ENCODE results near the gene CSF3R.
A peak's percentile ranks its signal among the peaks of the same experiment; 100 is the strongest.
"Not testable (repeated sequence)": the region's sequence is repeated elsewhere in the genome, so short reads cannot be mapped to it uniquely, and the experiment has no call there.

Gene CSF3R

GRCh38 chr1:36513676-36514473 is 31.2 kb upstream of the CSF3R start:
- in situ Hi-C loops (cut with MboI; ENCODE audit: low sequenced_read_pairs, unreplicated experiment) = no loop called here
- TF ChIP-seq CTCF (IDR thresholded peaks at IDR 0.05; ENCODE audit: borderline replicate concordance, control extremely low read depth, extremely low read depth, insufficient read depth, missing control alignments) = no peak
- peak; percentile 15 for DNase-seq (ENCODE audit: low spot score)

GRCh38 chr1:36512842-36513241 is 30.1 kb upstream of the CSF3R start:
- in situ Hi-C loops (cut with MboI; ENCODE audit: low sequenced_read_pairs, unreplicated experiment) = no loop called here
- DNase-seq (ENCODE audit: low spot score) = no peak
- no peak for TF ChIP-seq CTCF (IDR thresholded peaks at IDR 0.05; ENCODE audit: borderline replicate concordance, control extremely low read depth, extremely low read depth, insufficient read depth, missing control alignments)

GRCh38 chr1:36511804-36512798 is 29.4 kb upstream of the CSF3R start:
- no peak for TF ChIP-seq CTCF (IDR thresholded peaks at IDR 0.05; ENCODE audit: borderline replicate concordance, control extremely low read depth, extremely low read depth, insufficient read depth, missing control alignments)
- in situ Hi-C loops (cut with MboI; ENCODE audit: low sequenced_read_pairs, unreplicated experiment) = no loop called here
- DNase-seq (ENCODE audit: low spot score) = no peak

GRCh38 chr1:36511220-36511619 is 28.5 kb upstream of the CSF3R start:
- in situ Hi-C loops (cut with MboI; ENCODE audit: low sequenced_read_pairs, unreplicated experiment); DNase-seq (ENCODE audit: low spot score): not testable (repeated sequence)

- DNase-seq (ENCODE audit: low spot score) = no peak
- no peak for TF ChIP-seq CTCF (IDR thresholded peaks at IDR 0.05; ENCODE audit: borderline replicate concordance, control extremely low read depth, extremely low read depth, insufficient read depth, missing control alignments)
- in situ Hi-C loops (cut with MboI; ENCODE audit: low sequenced_read_pairs, unreplicated experiment) = no loop called here
These were observed 27.7 kb upstream of the CSF3R start for GRCh38 chr1:36510418-36510817.

GRCh38 chr1:36508257-36508656 is 25.5 kb upstream of the CSF3R start:
- no peak for DNase-seq (ENCODE audit: low spot score)
- in situ Hi-C loops (cut with MboI; ENCODE audit: low sequenced_read_pairs, unreplicated experiment) = no loop called here
- no peak for TF ChIP-seq CTCF (IDR thresholded peaks at IDR 0.05; ENCODE audit: borderline replicate concordance, control extremely low read depth, extremely low read depth, insufficient read depth, missing control alignments)

All from GM13976 (cell line).